A673 (cell line): ENCODE data around the gene DNAJB13.

ENCODE experiments used
- CTCF ChIP-seq: fragments of 300-800, 200-600 bp; sonication (generic); conservative IDR thresholded peaks from 2 replicates; pipeline ENCODE4 v1.5.1; 2017; ENCODE audit warnings: low read depth, mild to moderate bottlenecking, antibody characterized with exemption, low read length, moderate library complexity, mixed read lengths
- EZH2 ChIP-seq: fragments of 200-600 bp; sonication (generic); IDR thresholded peaks from 2 replicates; pipeline ENCODE4 v1.6.1; 2017; ENCODE audit warnings: borderline replicate concordance, low read depth, mild to moderate bottlenecking, mixed read lengths, antibody characterized with exemption, low read length; ENCODE audit not compliant: poor library complexity, severe bottlenecking

- TF ChIP-seq CTCF (no peak), EZH2 (no peak)
Measured at GRCh38 chr11:73995247-73995646, 44.4 kb downstream of the DNAJB13 start.
